Natural killer cell (primary cell): Measurements from ENCODE around the gene AGER. TPM values are rescaled to one million over a fixed set of nuclear protein-coding genes. Genes with fewer than 3 reads are reported as not detected.

Experiments
- ATAC-seq, 3 donors: fragments of 150-1000 bp in 2 of 3; fragments of 200-7000 bp in 1 of 3; cut with Tn5 transposase; 1 replicate in 1 of 3; 2 replicates in 2 of 3; pipeline ENCODE4 v1.10.0; 2021; ENCODE audit warnings: mild to moderate bottlenecking in 2 of 3, moderate library complexity in 2 of 3
- DNase-seq, 2 donors: peaks; one replicate each; pipeline versions ENCODE4 v3.0.0 to v3.0.0-alpha.2; 2013 to 2021; ENCODE audit warnings: mixed read lengths in 1 of 2
- H3K27ac ChIP-seq: one replicate; pipeline ENCODE4 v1.5.1; 2013; ENCODE audit warnings: mild to moderate bottlenecking, low read length
- H3K27me3 ChIP-seq: one replicate; pipeline ENCODE4 v1.6.1; 2013; ENCODE audit warnings: low read length; ENCODE audit not compliant: control insufficient read depth, insufficient read depth
- H3K36me3 ChIP-seq: one replicate; pipeline ENCODE4 v1.6.1; 2013; ENCODE audit warnings: low read length; ENCODE audit not compliant: control insufficient read depth, insufficient read depth
- H3K4me1 ChIP-seq: one replicate; pipeline ENCODE4 v1.6.1; 2013; ENCODE audit warnings: low read length; ENCODE audit not compliant: control insufficient read depth, insufficient read depth
- H3K4me3 ChIP-seq: one replicate; pipeline ENCODE4 v1.5.1; 2013; ENCODE audit warnings: low read length
- H3K9me3 ChIP-seq: one replicate; pipeline ENCODE4 v1.6.1; 2013; ENCODE audit warnings: low read length; ENCODE audit not compliant: control insufficient read depth, insufficient read depth
- H3K27ac Mint-ChIP-seq, 2 donors: one replicate each; pipeline ENCODE4 v1.8.0; 2022; ENCODE audit warnings: mild to moderate bottlenecking in 2 of 2, mixed read lengths in 2 of 2, moderate library complexity in 1 of 2
- H3K27me3 Mint-ChIP-seq, 2 donors: one replicate each; pipeline ENCODE4 v1.8.0; 2022; ENCODE audit warnings: low read depth in 2 of 2, mixed read lengths in 2 of 2
- H3K36me3 Mint-ChIP-seq: one replicate; pipeline ENCODE4 v1.8.0; 2022; ENCODE audit warnings: mixed read lengths
- H3K4me1 Mint-ChIP-seq, 2 donors: one replicate each; pipeline ENCODE4 v1.8.0; 2022; ENCODE audit warnings: mixed read lengths in 2 of 2
- H3K4me3 Mint-ChIP-seq: one replicate; pipeline ENCODE4 v1.8.0; 2022; ENCODE audit warnings: mild to moderate bottlenecking, moderate library complexity, mixed read lengths
- H3K9me3 Mint-ChIP-seq, 2 donors: one replicate each; pipeline ENCODE4 v1.8.0; 2022; ENCODE audit warnings: mixed read lengths in 2 of 2
- CTCF ChIP-seq: fragments of 200-600 bp; IDR thresholded peaks from one replicate; pipeline ENCODE4 v1.8.0; 2022; ENCODE audit warnings: antibody characterized with exemption
- whole genome bisulfite sequencing: methylation state at CpG from one replicate; pipeline ENCODE4 v1.1.7; 2013; ENCODE audit warnings: missing lambda C conversion rate; ENCODE audit not compliant: insufficient coverage; 5-methylcytosine and 5-hydroxymethylcytosine counted together
- intact Hi-C: fragments of 100-400 bp; cut with micrococcal nuclease; formaldehyde crosslinking; loops from one replicate; pipeline ENCODE4 v1.14.2; 2022
- total RNA-seq, 4 donors: library from RNA; stranded (reverse); fragments of 120-200 nt in 1 of 4; gene quantifications; one replicate each; pipeline versions ENCODE4 v1.2.3 to v1.2.4, GENCODE V29; 2013 to 2022

The AGER gene
- total RNA-seq, 3 donors from 2014 or later (not counting 1 experiment from before 2014, with no cell fraction given), result 19.0 to 25.1 (median 22.9) TPM

- H3K9me3 ChIP-seq, result no peaks in the 10 kb centered on the region
- H3K27me3 ChIP-seq, result no peaks in the 10 kb centered on the region
- no peak overlapping the region for H3K4me3 ChIP-seq
- H3K27me3 Mint-ChIP-seq, result peaks cover 14 to 15% of the 10 kb centered on the region in 2 donors
- no peak overlapping the region for H3K4me3 Mint-ChIP-seq
- H3K4me1 Mint-ChIP-seq, result no peaks in the 10 kb centered on the region
- H3K4me1 ChIP-seq, result no peaks in the 10 kb centered on the region
- intact Hi-C loops, result no loop called here
- no peak overlapping the region for H3K27ac Mint-ChIP-seq
- no peaks in the 10 kb centered on the region for H3K36me3 Mint-ChIP-seq
- WGBS, result 91% methylated on average over 5 of the region's 5 CpGs
- H3K9me3 Mint-ChIP-seq, result no peaks in the 10 kb centered on the region
- TF ChIP-seq CTCF, result no peak
- ATAC-seq (no peak), DNase-seq (no peak)
- H3K36me3 ChIP-seq, result no peaks in the 10 kb centered on the region
- H3K27ac ChIP-seq, result no peak overlapping the region
These were observed 44.5 kb downstream of the AGER start for GRCh38 chr6:32139590-32139989.

- Mint-ChIP-seq H3K27ac (no peak overlapping the region), H3K27me3 (peaks cover 14 to 17% of the 10 kb centered on the region in 2 donors), H3K9me3 (no peaks in the 10 kb centered on the region), H3K36me3 (no peaks in the 10 kb centered on the region), H3K4me3 (no peak overlapping the region), H3K4me1 (no peaks in the 10 kb centered on the region)
- ATAC-seq, result no peak
- Histone ChIP-seq H3K36me3 (no peaks in the 10 kb centered on the region), H3K4me3 (no peak overlapping the region), H3K27me3 (no peaks in the 10 kb centered on the region), H3K27ac (no peak overlapping the region), H3K4me1 (no peaks in the 10 kb centered on the region), H3K9me3 (no peaks in the 10 kb centered on the region)
- no peak for DNase-seq
- intact Hi-C loops, result no loop called here
- TF ChIP-seq CTCF, result no peak
These were observed 46.6 kb downstream of the AGER start for GRCh38 chr6:32137454-32137853.

DNA sequence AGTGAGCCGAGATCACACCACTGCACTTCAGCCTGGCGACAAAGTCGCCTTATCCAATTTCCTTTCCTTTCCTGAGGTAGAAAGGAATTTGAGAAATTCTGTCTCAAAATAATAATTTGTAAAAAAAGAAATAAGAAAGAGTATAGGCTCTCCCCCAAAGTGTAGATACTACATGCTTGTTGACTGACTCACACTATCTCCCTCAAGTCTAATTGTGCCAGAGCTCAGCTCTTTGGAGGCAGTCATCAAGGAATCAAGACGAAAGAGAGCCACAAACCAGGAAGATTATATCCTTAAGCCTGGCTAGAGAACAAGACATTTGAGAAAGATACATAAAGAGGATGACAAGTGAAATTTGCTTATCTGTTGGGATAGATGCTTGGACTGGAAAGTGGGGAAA lies 50.3 kb downstream of the AGER start:
- no peak for DNase-seq
- no peaks in the 10 kb centered on the region for H3K36me3 Mint-ChIP-seq
- H3K9me3 Mint-ChIP-seq, result no peaks in the 10 kb centered on the region
- Histone ChIP-seq H3K4me1 (peaks cover 18% of the 10 kb centered on the region), H3K9me3 (no peaks in the 10 kb centered on the region), H3K27ac (no peak overlapping the region), H3K36me3 (no peaks in the 10 kb centered on the region), H3K27me3 (no peaks in the 10 kb centered on the region), H3K4me3 (no peak overlapping the region)
- no peak for ATAC-seq
- no peak for TF ChIP-seq CTCF
- intact Hi-C loops, result no loop called here
- no peak overlapping the region for H3K27ac Mint-ChIP-seq
- H3K27me3 Mint-ChIP-seq, result peaks cover 5 to 8% of the 10 kb centered on the region in 2 donors
- peaks cover 17% of the 10 kb centered on the region in 2 donors for H3K4me1 Mint-ChIP-seq
- no peak overlapping the region for H3K4me3 Mint-ChIP-seq
- WGBS, result 83% methylated on average over 1 of the region's 4 CpGs

DNA sequence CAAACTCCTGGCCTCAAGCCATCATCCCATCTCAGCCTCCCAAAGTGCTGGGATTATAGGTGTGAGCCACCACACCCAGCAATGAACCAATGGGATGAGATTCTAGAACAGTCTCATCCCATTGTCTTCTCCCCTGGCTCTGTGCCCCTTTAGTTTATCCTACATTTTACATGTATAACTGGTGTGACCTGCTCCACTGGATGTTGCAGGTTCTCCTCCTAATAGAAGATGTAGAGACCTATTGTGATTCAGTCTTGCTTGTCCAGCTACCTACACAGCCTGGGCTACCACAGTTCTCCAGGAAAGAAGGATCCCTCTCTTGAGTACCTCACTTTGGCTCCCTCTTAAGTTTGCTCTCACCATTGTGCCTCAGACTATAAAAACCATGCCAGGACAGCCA lies 51.9 kb downstream of the AGER start:
- peaks cover 33% of the 10 kb centered on the region for H3K4me1 ChIP-seq
- no peak for DNase-seq
- no peak for TF ChIP-seq CTCF
- no peak for ATAC-seq
- H3K36me3 ChIP-seq, result no peaks in the 10 kb centered on the region
- Mint-ChIP-seq H3K36me3 (no peaks in the 10 kb centered on the region), H3K4me1 (peaks cover 28 to 34% of the 10 kb centered on the region in 2 donors), H3K4me3 (no peak overlapping the region), H3K27ac (peak overlapping the region in 1 of 2 donors; percentile 61), H3K27me3 (peaks cover 5 to 8% of the 10 kb centered on the region in 2 donors), H3K9me3 (no peaks in the 10 kb centered on the region)
- no peaks in the 10 kb centered on the region for H3K27me3 ChIP-seq
- H3K9me3 ChIP-seq, result no peaks in the 10 kb centered on the region
- intact Hi-C loops, result no loop called here
- H3K4me3 ChIP-seq, result no peak overlapping the region
- no peak overlapping the region for H3K27ac ChIP-seq
